GM23248 (cell line): ENCODE measurements around the gene TNFRSF1A. TPM values are rescaled to one million over a fixed set of nuclear protein-coding genes. Genes with fewer than 3 reads are reported as not detected.

Experiments
- DNase-seq: peaks from one replicate; pipeline ENCODE4 v3.0.0-alpha.2; 2015
- H2AFZ ChIP-seq: fragments of 200-600 bp; sonication (generic); 2 replicates; pipeline ENCODE4 v1.6.1; 2016; ENCODE audit warnings: antibody characterized with exemption
- H3F3A ChIP-seq: fragments of 200-600 bp; sonication (generic); 2 replicates; pipeline ENCODE4 v1.6.1; 2016; ENCODE audit warnings: mild to moderate bottlenecking, antibody characterized with exemption, mixed run types; ENCODE audit not compliant: insufficient read depth
- H3K27ac ChIP-seq: fragments of 200-600 bp; sonication (generic); 2 replicates; pipeline ENCODE4 v1.5.1; 2016; ENCODE audit warnings: mild to moderate bottlenecking
- H3K27me3 ChIP-seq: fragments of 200-600 bp; sonication (generic); replicated peaks from 2 replicates; pipeline ENCODE4 v1.6.1; 2016; ENCODE audit warnings: mild to moderate bottlenecking; ENCODE audit not compliant: insufficient read depth
- H3K36me3 ChIP-seq: fragments of 200-600 bp; sonication (generic); 2 replicates; pipeline ENCODE4 v1.6.1; 2016; ENCODE audit warnings: low read depth, mild to moderate bottlenecking
- H3K4me1 ChIP-seq: fragments of 200-600 bp; sonication (generic); 2 replicates; pipeline ENCODE4 v1.6.1; 2016; ENCODE audit warnings: mild to moderate bottlenecking; ENCODE audit not compliant: insufficient read depth
- H3K4me2 ChIP-seq: fragments of 200-600 bp; sonication (generic); one replicate; pipeline ENCODE4 v1.6.1; 2016; ENCODE audit warnings: mild to moderate bottlenecking; ENCODE audit not compliant: unreplicated experiment
- H3K4me3 ChIP-seq: fragments of 200-600 bp; sonication (generic); 2 replicates; pipeline ENCODE4 v1.5.1; 2016; ENCODE audit warnings: mild to moderate bottlenecking
- H3K79me2 ChIP-seq: fragments of 200-600 bp; sonication (generic); 2 replicates; pipeline ENCODE4 v1.6.1; 2016; ENCODE audit warnings: mild to moderate bottlenecking; ENCODE audit not compliant: insufficient read depth
- H3K9ac ChIP-seq: fragments of 200-600 bp; sonication (generic); 2 replicates; pipeline ENCODE4 v1.6.1; 2016; ENCODE audit warnings: mild to moderate bottlenecking
- H3K9me2 ChIP-seq: fragments of 200-600 bp; sonication (generic); 2 replicates; pipeline ENCODE4 v1.6.1; 2016; ENCODE audit warnings: mixed run types, mild to moderate bottlenecking, moderate library complexity; ENCODE audit not compliant: insufficient read depth
- H3K9me3 ChIP-seq: fragments of 200-600 bp; sonication (generic); one replicate; pipeline ENCODE4 v1.6.1; 2017; ENCODE audit warnings: low read depth
- H4K20me1 ChIP-seq: fragments of 200-600 bp; sonication (generic); 2 replicates; pipeline ENCODE4 v1.6.0; 2016; ENCODE audit not compliant: insufficient read depth
- EZH2 ChIP-seq: fragments of 200-600 bp; sonication (generic); IDR thresholded peaks from 2 replicates; pipeline ENCODE4 v1.6.1; 2018; ENCODE audit warnings: antibody characterized with exemption, mild to moderate bottlenecking; ENCODE audit not compliant: insufficient read depth, poor library complexity, severe bottlenecking
- EZH2phosphoT487 ChIP-seq: fragments of 200-600 bp; sonication (generic); IDR thresholded peaks from 2 replicates; pipeline ENCODE4 v1.6.1; 2018; ENCODE audit warnings: antibody characterized with exemption, moderate library complexity, mild to moderate bottlenecking, low read depth; ENCODE audit not compliant: insufficient read depth
- WGBS, 2 experiments: methylation state at CpG; one replicate each; pipeline ENCODE4 v1.1.6; 2015 to 2017; ENCODE audit warnings: low lambda C conversion rate in 2 of 2, low coverage in 1 of 2; ENCODE audit errors: missing lambda C conversion rate in 2 of 2; 5-methylcytosine and 5-hydroxymethylcytosine counted together
- in situ Hi-C: fragments of 300-500 bp; cut with MboI; formaldehyde crosslinking; loops from 2 replicates; pipeline ENCODE4 v1.15.0; 2020
- polyA plus RNA-seq: library from polyadenylated mRNA; unstranded; fragments of >200 nt; fragmentation: Nextera tagmentation; extraction: Ambion mirVana; gene quantifications from 2 replicates; pipeline ENCODE4 v1.2.1, GENCODE V29; 2016
- total RNA-seq: library from RNA; depleted of rRNA; stranded (reverse); fragments of >200 nt; shearing (Covaris generic); gene quantifications from 2 replicates; pipeline ENCODE4 v1.2.3, GENCODE V29; 2014

Gene TNFRSF1A
- total and polyA plus RNA-seq, 2 experiments from 2014 or later, result 183 to 343 TPM

DNA sequence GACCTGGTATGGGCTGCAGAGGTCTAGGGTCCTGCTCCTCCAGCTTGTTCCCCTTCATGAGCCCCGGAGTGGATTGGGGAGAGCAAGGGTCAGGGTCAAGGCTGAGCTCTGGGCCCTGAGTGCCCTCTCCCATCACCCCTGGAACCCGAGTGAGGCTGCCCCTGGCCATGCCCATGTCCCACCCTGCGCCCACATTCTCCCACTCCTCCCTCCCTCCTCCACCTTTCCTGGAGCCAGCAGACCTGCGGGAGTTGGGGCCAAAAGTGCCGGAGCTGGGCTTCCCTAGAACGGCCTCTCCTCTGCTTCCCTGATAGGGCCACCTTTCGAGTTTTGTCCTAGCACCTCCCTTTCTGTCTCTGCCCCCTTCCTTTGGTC is 32.9 kb upstream of the TNFRSF1A start:
- no peak overlapping the region for H3K27ac ChIP-seq
- no peak overlapping the region for H3K4me3 ChIP-seq
- no peak overlapping the region for H2AFZ ChIP-seq
- H3K9me2 ChIP-seq, result no peaks in the 10 kb centered on the region
- in situ Hi-C loops, result no loop called here
- DNase-seq, result no peak
- H3K9ac ChIP-seq, result no peak overlapping the region
- no peaks in the 10 kb centered on the region for H4K20me1 ChIP-seq
- no peak for TF ChIP-seq EZH2phosphoT487
- TF ChIP-seq EZH2, result no peak
- no peaks in the 10 kb centered on the region for H3K79me2 ChIP-seq
- peaks cover 38% of the 10 kb centered on the region for H3K4me1 ChIP-seq
- H3K4me2 ChIP-seq, result no peak overlapping the region
- no peaks in the 10 kb centered on the region for H3K9me3 ChIP-seq
- H3K27me3 ChIP-seq, result no peaks in the 10 kb centered on the region
- no peaks in the 10 kb centered on the region for H3K36me3 ChIP-seq
- peaks cover 22% of the 10 kb centered on the region; the same call in 1 of the 2 replicates for H3F3A ChIP-seq
- 87 to 91% methylated on average over 6 to 7 of the region's 7 CpGs for WGBS, 2 experiments

- Histone ChIP-seq H4K20me1 (no peaks in the 10 kb centered on the region), H3K9me3 (no peaks in the 10 kb centered on the region), H3K4me3 (no peak overlapping the region), H3K27me3 (no peaks in the 10 kb centered on the region), H3K9me2 (no peaks in the 10 kb centered on the region), H3K4me1 (peaks cover 37% of the 10 kb centered on the region), H2AFZ (no peak overlapping the region), H3K36me3 (no peaks in the 10 kb centered on the region), H3K79me2 (no peaks in the 10 kb centered on the region), H3K27ac (no peak overlapping the region), H3K4me2 (no peak overlapping the region), H3F3A (peaks cover 22% of the 10 kb centered on the region; the same call in 1 of the 2 replicates), H3K9ac (no peak overlapping the region)
- TF ChIP-seq EZH2phosphoT487, result no peak
- no peak for TF ChIP-seq EZH2
- in situ Hi-C loops, result no loop called here
- DNase-seq, result no peak
- 91% methylated on average over 24 of the region's 24 CpGs for WGBS, 2 experiments
Observed at GRCh38 chr12:6374028-6374785, 32.3 kb upstream of the TNFRSF1A start.

- Histone ChIP-seq H3K9ac (peak overlapping the region; percentile 69; the same call in 1 of the 2 replicates), H3K36me3 (no peaks in the 10 kb centered on the region), H3K27ac (peak overlapping the region; percentile 89), H2AFZ (peak overlapping the region; percentile 90; the same call in 1 of the 2 replicates), H3K4me1 (peaks cover 37% of the 10 kb centered on the region), H3K27me3 (no peaks in the 10 kb centered on the region), H3K79me2 (no peaks in the 10 kb centered on the region), H3K9me2 (no peaks in the 10 kb centered on the region), H3K4me2 (peak overlapping the region; percentile 71), H3F3A (peaks cover 22% of the 10 kb centered on the region; the same call in 1 of the 2 replicates), H3K9me3 (no peaks in the 10 kb centered on the region), H3K4me3 (no peak overlapping the region), H4K20me1 (no peaks in the 10 kb centered on the region)
- WGBS, 2 experiments, result 56 to 57% methylated on average over 14 of the region's 14 CpGs
- TF ChIP-seq EZH2phosphoT487, result no peak
- no peak for TF ChIP-seq EZH2
- DNase-seq, result no peak
- in situ Hi-C loops, result no loop called here
Observed at GRCh38 chr12:6373022-6373787, 31.3 kb upstream of the TNFRSF1A start.

DNA sequence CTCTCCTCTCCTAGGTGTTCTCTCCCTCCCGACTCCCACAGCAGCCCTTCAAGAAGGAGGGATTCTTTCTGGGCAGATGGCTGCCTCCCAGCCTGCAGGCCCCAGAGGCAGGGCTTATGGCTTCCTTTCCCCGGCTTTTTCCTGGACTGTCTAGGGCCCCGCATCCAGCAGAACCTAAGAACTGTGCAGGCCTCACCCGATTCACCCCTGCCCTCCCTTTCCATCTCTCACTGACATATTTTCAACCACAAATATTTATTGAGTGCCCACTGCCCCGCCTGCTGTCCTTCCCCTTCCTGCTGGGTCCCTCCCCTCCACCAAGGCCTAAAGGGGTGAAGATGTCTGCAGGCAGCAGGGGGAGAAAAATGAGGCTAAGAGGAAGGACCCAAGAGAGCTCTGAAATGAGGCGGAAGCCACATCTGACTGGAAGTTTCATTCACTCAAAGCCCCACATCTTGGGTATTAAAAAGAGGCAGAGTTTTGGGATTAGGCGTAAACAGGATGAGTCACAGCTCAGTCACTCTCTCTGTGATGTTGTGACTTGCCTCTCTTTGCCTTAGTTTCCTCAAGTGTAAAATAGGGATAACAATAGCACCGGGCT is 30.6 kb upstream of the TNFRSF1A start:
- DNase-seq, result peak; percentile 82
- H3K4me3 ChIP-seq, result peak overlapping the region; percentile 19
- peak overlapping the region; percentile 89 for H3K27ac ChIP-seq
- peak overlapping the region; percentile 69 for H3K9ac ChIP-seq
- peak overlapping the region; percentile 71 for H3K4me2 ChIP-seq
- no peak for TF ChIP-seq EZH2
- TF ChIP-seq EZH2phosphoT487, result no peak
- H3K36me3 ChIP-seq, result no peaks in the 10 kb centered on the region
- H3K27me3 ChIP-seq, result no peaks in the 10 kb centered on the region
- peaks cover 37% of the 10 kb centered on the region for H3K4me1 ChIP-seq
- no peaks in the 10 kb centered on the region for H4K20me1 ChIP-seq
- peak overlapping the region; percentile 90 for H2AFZ ChIP-seq
- in situ Hi-C loops, result no loop called here
- peaks cover 22% of the 10 kb centered on the region; the same call in 1 of the 2 replicates for H3F3A ChIP-seq
- no peaks in the 10 kb centered on the region for H3K9me2 ChIP-seq
- H3K79me2 ChIP-seq, result no peaks in the 10 kb centered on the region
- 3% methylated on average over 8 of the region's 8 CpGs for WGBS, 2 experiments
- no peaks in the 10 kb centered on the region for H3K9me3 ChIP-seq
